ENCODE results near the gene TRIP13. TPM values are rescaled to one million over a fixed set of nuclear protein-coding genes. Genes with fewer than 3 reads are reported as not detected.

TRIP13 gene
- total and polyA plus RNA-seq, 2 of the 4 experiments (the other 2 are of a cell fraction) = 17.1 to 35.5 TPM

DNA sequence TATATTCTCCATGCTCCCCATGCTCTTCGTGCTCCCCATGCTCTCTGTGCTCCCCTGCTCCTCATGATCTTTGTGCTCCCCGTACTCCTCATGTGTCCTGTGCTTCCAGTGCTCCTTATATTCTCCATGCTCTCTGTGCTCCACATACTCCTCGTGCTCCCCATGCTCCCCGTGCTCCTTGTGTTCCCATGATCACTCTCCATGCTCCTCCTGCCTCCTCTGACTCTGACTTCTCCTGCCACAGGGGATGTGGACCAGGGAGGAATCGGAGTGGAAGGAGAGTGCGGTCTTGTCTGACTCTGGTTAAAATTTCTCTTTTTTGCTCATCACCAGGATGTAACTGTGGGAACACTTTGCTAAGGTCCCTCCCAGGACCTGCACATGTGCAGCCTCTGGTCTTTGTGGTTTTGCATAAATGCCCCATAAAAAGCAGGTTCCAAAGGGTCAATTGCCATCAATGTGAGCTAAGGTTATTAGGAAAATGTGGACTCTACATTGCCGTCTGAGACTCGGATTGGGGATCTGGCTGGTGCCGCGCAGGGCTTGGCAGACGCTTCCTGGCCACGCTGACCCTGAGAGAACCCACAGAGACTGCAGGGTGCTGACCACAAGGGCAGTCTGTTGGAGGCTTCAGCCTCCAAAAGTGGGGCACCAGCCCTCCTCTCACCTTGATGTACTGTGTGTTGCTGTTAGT is 52.5 kb downstream of the TRIP13 start:
- Histone ChIP-seq H3K18ac (ENCODE audit: low read depth, low read length) (no peak overlapping the region), H2BK20ac (ENCODE audit: low read depth, low read length) (no peak overlapping the region), H3K27ac (ENCODE audit: insufficient read depth, low read length) (no peak overlapping the region), H3K4me1 (ENCODE audit: control insufficient read depth, insufficient read depth, low read length) (peaks cover 2% of the 10 kb centered on the region; the same call in 1 of the 2 replicates), H3K36me3 (ENCODE audit: control insufficient read depth, insufficient read depth, low read length) (no peaks in the 10 kb centered on the region), H4K91ac (ENCODE audit: insufficient read depth, low read depth, low read length) (no peak overlapping the region), H3K27me3 (ENCODE audit: control insufficient read depth, insufficient read depth, low read length) (peaks cover 68% of the 10 kb centered on the region), H2BK5ac (ENCODE audit: low read depth, low read length, poor library complexity, severe bottlenecking) (no peak overlapping the region), H3K79me1 (ENCODE audit: low read depth in 1 of 2, low read length in 2 of 2) (no peaks in the 10 kb centered on the region), H2AK5ac (ENCODE audit: low read depth, low read length) (no peak overlapping the region; the same call in 1 of the 2 replicates), H2AK9ac (replicated peaks; ENCODE audit: low read depth, low read length, poor library complexity) (no peak overlapping the region), H3K9me1 (ENCODE audit: insufficient read depth, low read length) (no peaks in the 10 kb centered on the region), H3K9me3 (ENCODE audit: control insufficient read depth, insufficient read depth, low read length) (peaks cover 5% of the 10 kb centered on the region), H3K4me3 (ENCODE audit: insufficient read depth, low read depth, low read length) (no peak overlapping the region), H4K5ac (ENCODE audit: low read depth, low read length) (no peak overlapping the region), H3K56ac (ENCODE audit: extremely low read depth, insufficient read depth, low read length) (no peak overlapping the region), H3K14ac (replicated peaks; ENCODE audit: low read depth, low read length) (no peak overlapping the region), H3K23ac (ENCODE audit: low read depth, low read length) (no peak overlapping the region), H3K4ac (ENCODE audit: low read depth, low read length) (no peak overlapping the region), H4K20me1 (ENCODE audit: insufficient read depth, low read length) (peaks cover 12% of the 10 kb centered on the region; the same call in 1 of the 2 replicates), H2AFZ (replicated peaks; ENCODE audit: low read length, poor library complexity) (no peak overlapping the region), H2BK15ac (ENCODE audit: low read depth, low read length) (no peak overlapping the region), H3K4me2 (ENCODE audit: low read depth, low read length) (no peak overlapping the region), H3K9ac (ENCODE audit: low read depth, low read length) (no peak overlapping the region), H4K8ac (ENCODE audit: low read depth in 2 of 2, low read length in 2 of 2) (no peak overlapping the region), H2BK120ac (ENCODE audit: low read depth, low read length) (no peak overlapping the region)
- in situ Hi-C loops (cut with MboI; ENCODE audit: low sequenced_read_pairs) = no loop called here
- BruUV-seq (replicated peaks) = no TSS peak
- no peak for TF ChIP-seq CHD1 (IDR thresholded peaks at IDR 0.05; ENCODE audit: low read depth, low read length)
- no peak for TF ChIP-seq RAD21 (IDR thresholded peaks at IDR 0.05; ENCODE audit: low read length)
- TF ChIP-seq, protein P1, sequence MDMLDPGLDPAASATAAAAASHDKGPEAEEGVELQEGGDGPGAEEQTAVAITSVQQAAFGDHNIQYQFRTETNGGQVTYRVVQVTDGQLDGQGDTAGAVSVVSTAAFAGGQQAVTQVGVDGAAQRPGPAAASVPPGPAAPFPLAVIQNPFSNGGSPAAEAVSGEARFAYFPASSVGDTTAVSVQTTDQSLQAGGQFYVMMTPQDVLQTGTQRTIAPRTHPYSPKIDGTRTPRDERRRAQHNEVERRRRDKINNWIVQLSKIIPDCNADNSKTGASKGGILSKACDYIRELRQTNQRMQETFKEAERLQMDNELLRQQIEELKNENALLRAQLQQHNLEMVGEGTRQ (IDR thresholded peaks at IDR 0.05; ENCODE audit: low read depth, low read length) = no peak
- TF ChIP-seq FOS (IDR thresholded peaks at IDR 0.05; ENCODE audit: low read depth, low read length) = no peak
- no peak for TF ChIP-seq MAZ (IDR thresholded peaks at IDR 0.05; ENCODE audit: borderline replicate concordance, low read depth, low read length)
- TF ChIP-seq SMC3 (IDR thresholded peaks at IDR 0.05; ENCODE audit: low read depth, low read length) = no peak
- TF ChIP-seq BHLHE40 (IDR thresholded peaks at IDR 0.05; ENCODE audit: low read depth, low read length) = no peak
- no peak for TF ChIP-seq CTCF (conservative IDR thresholded peaks at IDR 0.05; ENCODE audit: low read depth, low read length)
- no peak for TF ChIP-seq RCOR1 (IDR thresholded peaks at IDR 0.05; ENCODE audit: insufficient replicate concordance, low read length)
- TF ChIP-seq, protein P2, sequence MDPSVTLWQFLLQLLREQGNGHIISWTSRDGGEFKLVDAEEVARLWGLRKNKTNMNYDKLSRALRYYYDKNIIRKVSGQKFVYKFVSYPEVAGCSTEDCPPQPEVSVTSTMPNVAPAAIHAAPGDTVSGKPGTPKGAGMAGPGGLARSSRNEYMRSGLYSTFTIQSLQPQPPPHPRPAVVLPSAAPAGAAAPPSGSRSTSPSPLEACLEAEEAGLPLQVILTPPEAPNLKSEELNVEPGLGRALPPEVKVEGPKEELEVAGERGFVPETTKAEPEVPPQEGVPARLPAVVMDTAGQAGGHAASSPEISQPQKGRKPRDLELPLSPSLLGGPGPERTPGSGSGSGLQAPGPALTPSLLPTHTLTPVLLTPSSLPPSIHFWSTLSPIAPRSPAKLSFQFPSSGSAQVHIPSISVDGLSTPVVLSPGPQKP (IDR thresholded peaks at IDR 0.05; ENCODE audit: borderline replicate concordance, low read depth, low read length) = no peak
- TF ChIP-seq MXI1 (IDR thresholded peaks at IDR 0.05; ENCODE audit: borderline replicate concordance, low read depth, low read length) = no peak
- TF ChIP-seq CEBPB (IDR thresholded peaks at IDR 0.05; ENCODE audit: low read depth, low read length) = no peak
- no peak for TF ChIP-seq MAFK (IDR thresholded peaks at IDR 0.05; ENCODE audit: low read depth, low read length)
- no peak for TF ChIP-seq POLR2A (IDR thresholded peaks at IDR 0.05; ENCODE audit: low read depth, low read length)
- TF ChIP-seq NFE2L2 (IDR thresholded peaks at IDR 0.05; ENCODE audit: low read depth, low read length) = no peak
- TF ChIP-seq RFX5 (IDR thresholded peaks at IDR 0.05; ENCODE audit: low read depth, low read length) = no peak
- dilution Hi-C loops (cut with HindIII; ENCODE audit: low sequenced_read_pairs, unreplicated experiment) = no loop called here
- ATAC-seq (ENCODE audit: low read depth) (no peak), DNase-seq (no peak)
- CTCF ChIA-PET = interaction anchor here (1.8 kb wide), 1 partner anchor 12 kb away, joined by 7 read pairs; no protein-coding TSS in a partner anchor
- 82% methylated on average over 6 of the region's 12 CpGs; no CpG with 5 or more reads in 1 of the 2 experiments for WGBS, 2 experiments (ENCODE audit: extremely low coverage in 2 of 2, insufficient read length in 1 of 2)
- intact Hi-C loops (cut with micrococcal nuclease) = no loop called here
- POLR2A ChIA-PET (ENCODE audit: unreplicated experiment) = no interaction called here

Data from IMR-90 (cell line).